ENCODE measurements around the gene GATAD2A.
"Not testable (repeated sequence)": the region's sequence is repeated elsewhere in the genome, so short reads cannot be mapped to it uniquely, and the experiment has no call there.

Gene GATAD2A

DNA sequence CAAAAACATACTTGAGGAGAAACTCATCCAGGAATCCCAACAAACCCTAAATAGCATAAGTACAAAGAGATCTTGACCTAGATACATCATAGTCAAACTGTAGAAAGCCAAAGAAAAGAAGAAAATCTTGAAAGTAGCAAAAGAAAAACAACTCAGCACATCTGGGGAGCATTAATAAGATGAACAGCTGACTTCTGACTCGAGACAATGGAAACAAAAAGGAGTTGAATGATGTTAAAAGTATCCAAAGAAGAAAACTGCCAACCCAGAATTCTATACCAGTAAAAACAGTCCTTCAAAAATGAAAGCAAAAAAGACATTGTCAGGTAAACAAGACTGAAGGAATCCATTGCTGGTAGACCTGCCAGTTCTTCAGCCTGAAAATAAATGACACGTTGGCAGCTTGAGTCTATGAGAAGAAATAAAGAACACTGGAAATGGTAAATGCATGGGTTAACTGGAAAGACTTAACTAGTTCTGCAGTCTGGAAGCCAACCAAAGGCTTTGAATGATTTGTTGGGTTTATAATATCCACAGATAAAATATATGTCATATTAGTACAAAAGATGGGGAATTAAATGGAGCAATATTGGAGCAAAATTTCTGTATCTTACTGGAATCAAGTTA lies 63.1 kb downstream of the GATAD2A start:
- no peak for DNase-seq (ENCODE audit: low read depth)

DNA sequence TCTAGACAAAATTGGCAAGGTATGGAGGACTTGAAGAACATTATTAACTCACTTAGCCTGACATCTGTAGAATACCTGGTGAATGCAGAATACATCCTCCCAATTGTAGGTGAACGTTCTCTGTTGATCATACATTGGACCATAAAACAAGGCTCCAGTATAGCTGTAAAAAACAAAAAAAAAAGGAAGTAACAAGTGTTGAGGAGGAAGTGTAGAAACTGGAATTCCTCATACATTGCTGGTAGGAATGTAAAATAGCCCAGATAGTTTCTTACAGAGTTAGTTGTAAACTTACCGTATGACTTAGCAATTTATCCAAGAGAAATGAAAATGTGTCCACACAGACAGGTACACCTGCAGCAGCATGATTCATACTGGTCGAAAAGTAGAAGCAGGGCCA lies 65.1 kb downstream of the GATAD2A start:
- no peak for DNase-seq (ENCODE audit: low read depth)

DNA sequence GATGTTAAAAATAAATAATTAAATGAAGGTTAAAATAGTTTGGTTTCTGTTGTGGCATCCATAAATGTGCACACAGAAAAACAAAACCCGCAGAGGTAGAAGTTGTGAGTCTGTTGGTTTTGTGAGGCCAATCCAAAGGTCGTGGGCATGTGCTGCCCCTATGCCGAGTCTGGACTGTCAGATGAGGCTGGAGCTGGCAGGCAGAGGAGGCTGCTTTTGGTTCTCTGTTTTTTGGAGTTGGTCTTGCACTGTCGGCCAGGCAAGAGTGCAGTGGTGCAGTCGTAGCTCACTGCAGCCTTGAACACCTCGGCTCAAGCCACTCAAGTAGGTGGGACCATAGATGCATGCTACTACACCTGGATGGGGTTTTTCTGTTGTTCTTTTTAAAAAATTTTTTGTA lies 66.2 kb downstream of the GATAD2A start:
- no peak for DNase-seq (ENCODE audit: low read depth)

DNA sequence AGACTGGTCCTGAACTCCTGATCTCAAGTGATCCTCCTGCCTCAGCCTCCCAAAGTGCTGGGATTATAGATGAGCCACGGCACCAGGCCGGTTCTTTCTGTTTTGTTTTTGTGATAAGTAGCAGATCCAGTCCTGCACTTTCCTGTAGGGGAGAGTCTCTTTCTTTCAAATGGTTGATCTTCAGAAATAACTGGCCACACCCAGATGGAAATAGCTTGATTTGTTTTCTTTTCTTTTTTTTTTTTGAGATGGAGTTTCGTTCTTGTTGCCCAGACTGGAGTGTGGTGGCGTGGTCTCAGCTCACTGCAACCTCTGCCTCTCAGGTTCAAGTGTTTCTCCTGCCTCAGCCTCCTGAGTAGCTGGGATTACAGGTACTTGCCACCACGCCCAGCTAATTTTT lies 66.6 kb downstream of the GATAD2A start:
- not testable (repeated sequence) for DNase-seq (ENCODE audit: low read depth)

DNA sequence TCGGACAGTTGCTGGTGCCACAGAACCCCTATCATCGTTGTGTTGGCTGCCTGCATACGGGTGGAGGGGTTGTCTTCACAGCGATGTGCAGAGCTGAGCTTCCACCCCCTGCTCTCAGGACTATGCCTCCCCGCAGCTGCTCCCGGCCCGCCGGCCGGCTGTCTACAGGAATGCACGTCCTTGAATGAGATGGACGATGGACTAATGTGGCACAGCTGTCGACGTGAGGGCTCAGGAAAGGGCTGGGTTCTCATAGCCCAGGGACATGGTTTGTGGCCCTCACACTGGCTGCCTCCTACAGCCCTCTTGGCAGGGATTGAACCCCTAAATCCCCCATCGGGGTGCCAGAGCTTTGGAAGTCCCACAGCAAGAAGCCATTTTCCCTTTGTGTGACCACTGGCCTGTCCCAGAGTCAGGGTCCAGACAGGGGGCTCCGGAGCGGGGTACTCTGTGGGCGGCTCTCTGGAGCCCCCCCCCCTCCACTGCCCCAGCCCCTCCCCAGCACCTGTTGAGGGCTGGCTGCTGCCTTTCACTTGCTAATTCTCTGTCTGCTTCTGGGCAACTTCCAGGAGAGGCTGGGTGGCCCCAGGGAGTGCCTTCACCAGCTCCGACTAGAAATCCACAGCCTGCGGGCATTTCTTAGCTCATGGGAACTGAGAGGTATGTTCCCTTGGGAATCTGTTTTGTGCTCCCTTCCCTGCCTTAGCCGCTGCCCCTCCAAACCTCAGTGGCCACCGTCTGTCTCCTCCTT lies 69.7 kb downstream of the GATAD2A start:
- no peak for DNase-seq (ENCODE audit: low read depth)

DNA sequence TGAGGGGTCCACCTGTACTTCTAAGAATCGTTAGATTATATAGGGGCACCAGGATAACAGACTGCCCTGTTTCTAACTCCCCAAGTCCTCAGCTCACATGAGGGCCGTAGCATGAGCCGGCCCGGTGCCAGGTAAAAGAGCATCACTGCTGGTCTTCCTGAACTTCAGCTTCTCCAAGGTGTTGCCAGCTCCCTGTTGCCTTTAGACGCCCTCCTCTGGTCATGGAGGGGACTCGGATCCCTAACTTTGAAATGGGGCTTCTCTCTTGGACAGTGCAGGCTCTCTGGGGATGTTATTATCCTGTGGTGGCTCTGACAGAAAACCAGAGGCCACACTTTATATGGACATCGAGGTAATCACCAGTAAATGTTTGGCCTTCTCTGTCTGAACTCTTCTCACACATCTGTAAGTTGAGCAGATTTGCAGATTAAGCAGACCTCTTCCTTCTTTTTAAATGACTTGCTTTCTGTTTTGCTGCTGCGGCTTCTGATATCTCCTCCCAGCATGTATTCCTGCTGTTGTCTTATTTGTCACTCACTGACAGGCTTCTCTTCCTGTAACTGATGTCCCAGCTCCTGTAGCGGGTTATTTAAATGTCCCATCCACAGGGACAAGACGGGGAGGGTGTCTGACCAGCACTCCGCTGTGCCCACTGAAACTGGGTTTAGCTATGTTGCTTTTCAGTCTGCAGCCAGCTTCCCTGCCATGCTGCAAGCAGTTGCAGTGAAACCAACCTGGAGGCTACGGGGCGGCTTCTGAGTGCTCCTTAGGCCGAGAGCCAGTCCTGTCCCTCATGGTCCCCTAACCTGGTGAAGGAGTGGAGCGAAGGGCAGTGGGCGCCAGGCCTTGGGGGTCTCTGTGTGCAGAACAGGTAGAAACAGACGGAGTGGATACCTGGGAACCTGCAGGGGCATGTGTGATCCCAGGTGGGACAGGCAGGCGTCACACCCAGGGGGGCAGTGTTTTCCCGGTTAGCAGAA lies 70.7 kb downstream of the GATAD2A start:
- DNase-seq (ENCODE audit: low read depth) = peak; percentile 31

DNA sequence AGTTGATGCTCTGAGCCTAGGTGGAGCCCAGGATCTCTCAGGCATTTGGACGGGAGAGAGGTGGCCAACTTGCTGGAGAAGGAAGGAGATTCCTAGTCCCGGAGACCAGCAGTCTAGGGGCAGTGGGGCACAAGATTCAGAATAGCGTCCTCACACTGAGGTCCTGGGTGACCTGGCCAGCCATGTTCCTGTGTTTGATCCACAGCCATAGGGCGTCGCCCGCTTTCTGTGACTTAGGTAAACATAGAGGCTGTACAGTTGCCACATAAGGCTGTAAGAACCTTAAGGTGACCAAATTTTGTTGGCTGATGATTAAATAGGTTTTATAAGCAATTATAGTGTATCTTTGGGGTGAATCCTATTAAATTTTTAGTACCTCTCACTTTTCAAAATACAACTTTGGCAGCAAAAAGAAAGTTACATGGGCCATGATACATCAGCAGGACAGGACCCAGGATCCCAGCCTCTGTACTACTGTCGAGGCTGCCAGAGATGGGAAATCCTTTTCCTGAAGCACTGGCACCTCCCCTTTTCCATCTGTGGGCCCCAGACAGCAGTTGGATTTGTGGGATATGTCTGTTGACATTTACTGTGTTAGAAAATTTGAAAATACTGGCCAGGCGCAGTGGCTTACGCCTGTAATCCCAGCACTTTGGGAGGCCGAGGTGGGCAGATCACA lies 72.4 kb downstream of the GATAD2A start:
- no peak for DNase-seq (ENCODE audit: low read depth)

DNA sequence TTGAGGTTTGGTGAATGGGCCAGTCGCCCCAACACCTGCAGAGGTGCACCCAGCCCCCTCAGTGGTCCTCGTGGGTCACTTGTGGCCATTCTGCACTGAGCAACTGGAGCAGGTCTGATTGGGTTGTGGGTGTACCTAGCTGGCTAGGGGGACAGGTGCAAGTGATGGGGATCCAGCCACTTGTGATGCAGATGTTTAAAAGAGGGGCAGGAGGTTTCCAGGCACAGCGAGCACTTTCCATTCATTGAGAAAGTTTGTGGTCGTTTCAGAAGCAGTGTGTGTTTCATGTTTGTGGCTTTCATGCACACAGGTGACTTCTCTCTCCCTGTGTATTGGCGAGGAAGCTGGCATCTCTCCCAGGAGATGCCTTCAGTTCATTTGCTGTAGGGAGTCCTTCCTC lies 75.2 kb downstream of the GATAD2A start:
- DNase-seq (ENCODE audit: low read depth) = no peak

DNA sequence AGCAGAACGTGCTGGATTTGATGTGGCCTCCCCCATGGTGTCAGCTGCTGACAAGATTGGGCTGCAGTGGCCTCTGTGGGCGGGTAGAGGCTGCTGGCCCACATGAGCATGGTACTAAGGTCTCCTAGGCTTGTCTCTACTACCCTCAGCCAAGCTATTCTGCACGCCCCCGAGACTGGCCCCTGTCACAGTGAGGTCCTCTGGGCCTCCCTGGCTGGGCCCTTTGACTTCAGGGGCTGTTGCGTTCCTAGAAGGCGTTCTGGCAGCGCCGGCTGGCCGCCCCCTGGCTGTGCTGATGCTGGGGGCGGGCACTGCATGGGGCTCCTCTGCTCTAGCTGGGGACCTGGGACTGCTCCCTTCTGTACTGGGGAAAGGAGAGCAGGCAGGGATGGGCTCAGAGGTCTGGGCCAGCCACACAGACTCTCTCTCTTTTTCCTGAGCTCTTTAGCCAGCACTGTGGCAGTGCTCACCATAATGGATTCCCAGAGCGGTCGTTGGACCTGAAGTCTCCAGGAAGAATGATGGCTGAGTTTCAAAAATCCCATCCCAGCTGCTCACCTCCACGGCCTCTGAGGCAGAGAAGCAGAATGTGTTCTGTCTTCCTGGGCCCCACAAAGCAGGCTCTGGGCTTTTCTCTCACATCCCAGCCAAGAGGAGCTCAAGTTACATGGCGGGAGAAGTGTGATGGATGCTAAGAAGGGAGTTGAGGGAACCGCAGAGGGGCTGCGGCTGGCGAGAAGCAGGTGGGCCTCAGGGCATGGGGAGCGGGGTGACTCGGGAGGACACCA lies 77.5 kb downstream of the GATAD2A start:
- DNase-seq (ENCODE audit: low read depth) = no peak

DNA sequence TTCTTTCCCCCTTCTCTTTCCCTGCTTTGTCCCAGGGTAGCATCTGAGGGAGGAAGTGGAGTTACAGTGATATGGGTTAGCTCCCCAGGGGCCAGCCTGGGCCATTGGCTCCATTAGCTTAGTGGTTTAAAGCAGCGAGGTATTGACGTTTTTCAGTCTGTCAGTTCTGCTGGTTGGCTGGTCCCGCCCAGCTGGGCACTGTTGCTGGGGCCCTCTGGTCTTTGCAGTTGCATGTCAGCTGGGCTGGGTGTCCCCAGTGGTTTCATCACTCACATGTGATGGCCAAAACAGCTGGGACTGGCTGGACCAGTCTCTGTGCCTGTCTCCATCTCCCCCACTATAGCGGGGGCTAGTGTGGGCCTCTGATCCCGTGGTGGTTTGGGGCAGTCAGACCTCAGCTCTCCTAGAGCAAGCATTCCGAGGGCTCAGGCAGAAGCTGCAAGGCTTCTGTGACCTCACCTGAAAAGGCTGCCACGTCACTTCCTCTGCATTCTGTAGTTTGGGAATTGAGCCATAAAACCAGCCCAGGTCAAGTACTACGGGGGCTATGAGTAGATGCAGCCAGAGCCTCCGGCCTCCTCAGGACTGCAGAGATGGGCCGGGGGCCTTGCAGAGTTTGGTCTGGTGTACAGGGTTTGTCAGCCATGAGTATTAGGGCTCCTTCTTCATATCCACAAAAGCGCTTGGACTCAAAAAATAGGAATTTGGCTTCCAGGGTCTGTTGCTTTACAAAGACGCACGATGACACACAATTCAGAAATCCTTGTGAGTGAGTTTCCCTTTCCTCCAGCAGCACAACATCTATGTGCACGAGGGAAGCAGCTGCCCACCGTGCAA lies 79.9 kb downstream of the GATAD2A start:
- no peak for DNase-seq (ENCODE audit: low read depth)

DNA sequence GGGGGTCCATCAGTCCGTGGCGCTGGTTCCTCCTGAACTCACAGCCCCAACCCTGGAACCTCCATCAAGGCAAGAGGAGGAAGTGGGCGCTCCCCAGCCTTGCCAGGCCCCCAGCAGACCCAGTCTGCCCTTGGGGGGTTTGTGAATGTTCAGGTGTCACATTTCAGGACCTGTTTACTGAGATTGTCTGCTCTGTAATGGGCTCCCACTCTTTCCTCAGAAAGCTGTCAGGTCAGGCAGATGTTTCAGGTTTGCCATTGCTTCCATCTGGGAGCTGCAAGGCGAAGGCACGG lies 80.5 kb downstream of the GATAD2A start:
- DNase-seq (ENCODE audit: low read depth) = no peak

DNA sequence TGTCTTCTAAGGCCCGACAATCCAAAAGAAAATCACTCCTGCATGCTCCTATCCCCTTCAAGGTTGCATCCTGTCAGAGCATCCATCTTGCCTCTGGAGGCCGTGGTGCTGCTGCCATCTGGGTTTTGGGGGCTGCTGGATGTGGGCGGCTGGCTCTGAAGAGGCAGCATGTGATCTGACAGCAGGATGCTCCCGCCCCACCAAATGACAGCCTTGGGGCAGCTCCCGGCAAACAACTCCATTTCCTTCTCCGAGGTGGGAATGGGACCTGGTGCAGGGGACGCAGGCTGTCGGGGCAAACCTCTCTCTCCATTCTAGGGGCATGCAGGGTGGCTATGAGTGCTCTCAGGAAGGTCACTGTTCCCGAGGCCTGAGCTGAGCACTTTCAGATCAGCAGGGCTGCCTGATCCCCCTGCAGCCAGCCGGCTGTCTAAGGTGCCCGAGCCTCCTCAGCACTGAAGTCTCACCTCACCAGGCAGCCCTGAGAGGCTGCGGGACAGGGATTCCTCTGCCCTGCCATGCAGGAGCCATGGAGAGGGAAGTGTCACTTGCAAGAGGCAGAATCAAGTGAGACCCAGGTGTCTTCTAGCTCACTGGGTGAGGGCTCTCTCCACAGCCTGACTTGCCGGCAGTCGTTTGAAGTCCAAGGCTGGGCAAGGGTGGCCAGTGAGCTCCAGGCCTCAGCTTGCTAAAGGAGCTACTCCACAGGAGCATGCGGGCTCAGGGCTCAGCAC lies 81.0 kb downstream of the GATAD2A start:
- no peak for DNase-seq (ENCODE audit: low read depth)

DNA sequence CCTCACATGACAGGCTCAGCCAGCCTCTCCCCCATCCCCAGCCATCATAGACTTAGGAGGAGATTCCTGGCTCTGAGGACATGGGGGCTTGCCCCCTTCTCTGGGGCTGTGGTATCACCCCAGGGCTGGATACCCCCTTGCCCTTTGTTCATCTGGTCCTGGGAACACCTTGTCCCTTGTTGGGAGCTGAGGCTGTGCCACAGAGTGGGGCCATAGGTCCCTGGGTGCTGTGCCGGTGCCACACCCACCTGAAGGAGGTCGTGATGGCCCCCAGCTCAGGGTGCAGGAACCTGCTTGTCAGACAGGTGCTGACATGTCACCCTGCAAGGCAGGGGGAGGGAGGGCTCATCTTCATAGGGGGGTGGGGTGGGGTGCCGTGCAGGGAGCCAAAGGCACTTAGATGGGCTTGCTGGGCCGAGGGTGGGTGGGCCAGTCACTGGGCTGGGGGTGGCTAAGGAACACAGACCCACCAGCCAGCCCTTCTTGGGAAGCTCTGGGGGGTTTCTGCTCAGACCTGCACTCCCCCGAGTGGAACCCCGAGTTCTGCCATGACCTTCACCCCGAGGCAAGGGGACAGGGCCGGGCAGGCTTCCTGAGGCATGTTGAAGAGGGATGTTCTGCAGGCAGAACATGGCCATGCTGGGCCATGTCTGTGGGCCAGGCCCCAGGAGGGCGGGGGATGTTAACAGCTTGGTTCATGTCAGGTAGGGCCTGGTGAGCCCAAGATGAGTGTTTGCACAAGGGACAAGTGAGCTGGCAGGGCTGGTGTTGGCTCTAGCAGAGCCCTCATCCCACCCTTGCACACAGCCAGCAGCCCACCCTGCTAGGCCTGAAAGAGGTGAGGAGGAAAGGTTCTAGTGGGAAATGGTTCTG lies 81.8 kb downstream of the GATAD2A start:
- no peak for DNase-seq (ENCODE audit: low read depth)

DNA sequence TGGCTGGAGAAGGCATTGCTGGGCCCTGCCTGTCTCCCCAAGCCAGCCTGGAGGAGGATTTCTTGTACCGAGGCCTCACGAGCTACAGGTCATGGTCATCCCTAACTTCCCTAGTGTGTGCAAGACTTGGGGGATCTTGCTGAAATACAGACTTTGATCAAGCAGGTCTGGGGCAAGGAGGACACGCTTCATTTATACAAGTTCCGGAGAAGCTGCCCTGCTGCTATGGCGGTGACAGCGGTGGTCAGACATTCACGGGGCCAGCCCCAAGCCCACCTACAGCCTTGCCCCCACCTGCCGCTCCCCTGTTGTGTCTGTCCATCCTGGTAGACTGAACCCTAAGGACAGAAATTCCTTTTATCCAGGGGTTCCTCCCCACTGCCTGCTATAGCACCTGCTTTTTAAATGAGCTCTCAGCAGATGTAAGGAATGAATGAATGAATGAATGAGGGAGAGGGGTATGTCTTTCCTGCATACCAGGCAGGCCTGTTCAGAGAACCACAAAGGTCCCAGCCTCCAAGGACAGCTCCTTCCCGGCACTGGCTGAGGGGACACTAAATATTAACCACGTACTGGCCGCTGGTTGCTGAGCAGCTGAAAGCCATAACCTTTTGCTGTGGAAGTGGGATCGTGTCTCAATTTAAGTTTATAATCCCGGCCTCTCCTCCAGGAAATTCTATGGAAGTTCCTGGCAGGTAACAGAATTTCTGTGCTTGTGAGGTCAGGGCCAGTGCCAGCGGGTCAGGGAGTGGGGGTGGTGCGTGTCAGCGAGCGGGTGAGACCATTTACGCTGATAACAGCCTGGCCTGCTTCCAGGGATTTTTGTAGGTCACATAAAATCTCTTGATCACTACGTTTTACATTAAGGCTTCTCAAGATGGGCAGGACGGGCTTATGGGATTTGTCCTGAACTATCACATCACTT lies 82.7 kb downstream of the GATAD2A start:
- DNase-seq (ENCODE audit: low read depth) = no peak

DNA sequence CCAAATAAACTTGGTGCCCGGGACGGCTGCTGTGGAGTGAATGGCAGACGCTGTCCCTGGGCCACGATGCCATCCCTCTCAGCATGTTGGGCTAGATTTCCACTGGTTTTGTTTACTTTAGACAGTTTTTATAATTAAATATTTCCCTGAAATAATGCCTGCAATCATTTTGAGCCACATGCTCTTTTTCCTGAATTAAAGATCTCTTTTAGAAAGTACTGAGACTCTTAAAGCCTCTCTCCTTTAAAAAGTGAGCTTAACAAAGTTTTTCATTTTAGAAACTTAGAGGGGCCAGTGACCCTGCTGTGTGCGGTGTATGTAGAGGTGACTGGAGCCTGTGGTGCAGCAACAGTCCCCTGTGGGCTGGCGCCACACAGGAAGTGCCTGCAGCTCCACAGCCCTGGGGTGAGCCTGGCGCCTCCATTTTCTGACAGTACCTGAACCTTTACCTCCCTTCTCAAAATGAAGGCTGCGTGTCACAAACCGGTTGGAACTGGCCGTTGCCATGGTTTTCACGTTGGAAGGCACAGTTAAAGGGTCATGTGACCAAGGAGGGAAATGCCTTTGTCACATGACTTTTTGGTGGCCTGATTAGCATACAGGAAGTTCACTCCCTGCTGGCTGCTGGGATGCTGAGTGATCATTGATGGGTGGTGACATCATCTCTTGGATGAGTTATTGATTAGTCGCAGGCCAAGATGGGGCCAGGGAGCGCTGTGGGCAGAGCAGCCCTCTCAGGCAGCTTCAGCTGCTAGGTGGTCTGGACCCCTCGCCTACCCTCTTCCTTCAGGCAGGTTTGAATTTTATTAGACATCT lies 83.6 kb downstream of the GATAD2A start:
- DNase-seq (ENCODE audit: low read depth) = peak; percentile 94

DNA sequence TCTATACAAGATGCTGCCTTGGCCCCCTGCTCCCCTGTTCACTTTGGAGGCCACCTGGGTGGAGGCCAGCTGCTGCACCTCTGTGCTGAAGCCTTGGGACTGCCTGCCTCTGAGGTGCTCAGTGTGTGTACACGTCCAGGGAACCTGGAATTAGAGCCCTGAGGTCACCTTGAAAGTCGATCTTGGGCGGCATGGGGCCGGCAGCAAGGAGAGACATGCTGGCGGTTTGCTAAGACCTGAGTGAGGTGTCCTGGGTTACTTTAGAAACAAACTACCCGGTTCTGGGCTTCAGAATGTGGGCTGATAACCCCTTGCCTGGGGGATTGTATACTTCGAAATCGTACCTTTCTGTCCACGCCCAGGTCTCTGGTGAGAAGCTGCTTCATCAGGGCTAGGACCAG lies 84.3 kb downstream of the GATAD2A start:
- DNase-seq (ENCODE audit: low read depth) = no peak
